ENCODE data around the gene PON2. TPM values are rescaled to one million over a fixed set of nuclear protein-coding genes. Genes with fewer than 3 reads are reported as not detected.

The PON2 gene
- total and polyA plus RNA-seq, 2 of the 13 experiments (the other 11 are each of a cell fraction or from before 2014, with no cell fraction given) = 202 to 217 TPM

DNA sequence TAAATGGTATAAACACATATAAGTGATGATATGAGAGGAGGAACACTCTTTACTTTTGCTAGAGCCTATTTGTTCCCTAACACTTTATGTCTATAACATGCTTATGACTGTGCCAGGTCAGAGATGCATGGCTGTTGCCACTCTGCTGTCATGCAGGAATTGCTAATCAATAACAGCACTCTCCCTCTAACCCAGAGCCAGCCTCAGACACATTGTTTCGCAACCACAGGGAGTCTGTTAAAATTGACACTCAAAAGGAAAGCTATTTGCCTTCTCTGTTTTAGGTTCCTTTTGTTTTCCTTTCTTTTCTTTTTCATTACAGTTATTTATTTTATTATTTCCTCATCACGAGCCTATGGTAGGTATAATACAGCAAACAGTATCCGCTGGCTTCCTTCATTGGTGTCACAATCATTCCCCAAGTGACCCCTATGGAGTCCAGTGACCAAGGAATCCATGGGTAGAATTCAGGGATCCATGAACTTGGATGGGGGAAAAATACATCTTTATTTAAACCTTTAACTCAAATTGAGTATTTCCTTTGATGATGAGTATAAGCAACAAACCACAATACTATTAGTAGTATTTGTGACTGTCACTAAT, 6.8 kb downstream of the PON2 start (continued):
- no peak for TF ChIP-seq RAD51 (IDR thresholded peaks at IDR 0.05; ENCODE audit: borderline replicate concordance)
- TF ChIP-seq, protein P1, sequence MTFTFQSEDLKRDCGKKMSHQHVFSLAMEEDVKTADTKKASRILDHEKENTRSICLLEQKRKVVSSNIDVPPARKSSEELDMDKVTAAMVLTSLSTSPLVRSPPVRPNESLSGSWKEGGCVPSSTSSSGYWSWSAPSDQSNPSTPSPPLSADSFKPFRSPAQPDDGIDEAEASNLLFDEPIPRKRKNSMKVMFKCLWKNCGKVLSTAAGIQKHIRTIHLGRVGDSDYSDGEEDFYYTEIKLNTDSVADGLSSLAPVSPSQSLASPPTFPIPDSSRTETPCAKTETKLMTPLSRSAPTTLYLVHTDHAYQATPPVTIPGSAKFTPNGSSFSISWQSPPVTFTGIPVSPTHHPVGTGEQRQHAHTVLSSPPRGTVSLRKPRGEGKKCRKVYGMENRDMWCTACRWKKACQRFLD (CRISPR knock-in tag; IDR thresholded peaks at IDR 0.05; ENCODE audit: borderline replicate concordance) = no peak
- peak; percentile 86 for TF ChIP-seq ONECUT2 (CRISPR knock-in tag; IDR thresholded peaks at IDR 0.05)
- no peak for TF ChIP-seq GFI1 (CRISPR knock-in tag; IDR thresholded peaks at IDR 0.05; ENCODE audit: borderline replicate concordance)
- TF ChIP-seq ZMYM3 (CRISPR knock-in tag; IDR thresholded peaks at IDR 0.05) = peak; percentile 55; the same call in 1 of the 2 replicates
- TF ChIP-seq THAP11 (CRISPR knock-in tag; IDR thresholded peaks at IDR 0.05) = 0 out of 2 replicates have a peak, but pooled peaks have one; percentile 26
- TF ChIP-seq BCL6 (CRISPR knock-in tag; IDR thresholded peaks at IDR 0.05) = peak; percentile 54
- TF ChIP-seq, protein P2, sequence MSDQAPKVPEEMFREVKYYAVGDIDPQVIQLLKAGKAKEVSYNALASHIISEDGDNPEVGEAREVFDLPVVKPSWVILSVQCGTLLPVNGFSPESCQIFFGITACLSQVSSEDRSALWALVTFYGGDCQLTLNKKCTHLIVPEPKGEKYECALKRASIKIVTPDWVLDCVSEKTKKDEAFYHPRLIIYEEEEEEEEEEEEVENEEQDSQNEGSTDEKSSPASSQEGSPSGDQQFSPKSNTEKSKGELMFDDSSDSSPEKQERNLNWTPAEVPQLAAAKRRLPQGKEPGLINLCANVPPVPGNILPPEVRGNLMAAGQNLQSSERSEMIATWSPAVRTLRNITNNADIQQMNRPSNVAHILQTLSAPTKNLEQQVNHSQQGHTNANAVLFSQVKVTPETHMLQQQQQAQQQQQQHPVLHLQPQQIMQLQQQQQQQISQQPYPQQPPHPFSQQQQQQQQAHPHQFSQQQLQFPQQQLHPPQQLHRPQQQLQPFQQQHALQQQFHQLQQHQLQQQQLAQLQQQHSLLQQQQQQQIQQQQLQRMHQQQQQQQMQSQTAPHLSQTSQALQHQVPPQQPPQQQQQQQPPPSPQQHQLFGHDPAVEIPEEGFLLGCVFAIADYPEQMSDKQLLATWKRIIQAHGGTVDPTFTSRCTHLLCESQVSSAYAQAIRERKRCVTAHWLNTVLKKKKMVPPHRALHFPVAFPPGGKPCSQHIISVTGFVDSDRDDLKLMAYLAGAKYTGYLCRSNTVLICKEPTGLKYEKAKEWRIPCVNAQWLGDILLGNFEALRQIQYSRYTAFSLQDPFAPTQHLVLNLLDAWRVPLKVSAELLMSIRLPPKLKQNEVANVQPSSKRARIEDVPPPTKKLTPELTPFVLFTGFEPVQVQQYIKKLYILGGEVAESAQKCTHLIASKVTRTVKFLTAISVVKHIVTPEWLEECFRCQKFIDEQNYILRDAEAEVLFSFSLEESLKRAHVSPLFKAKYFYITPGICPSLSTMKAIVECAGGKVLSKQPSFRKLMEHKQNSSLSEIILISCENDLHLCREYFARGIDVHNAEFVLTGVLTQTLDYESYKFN (CRISPR knock-in tag; conservative IDR thresholded peaks at IDR 0.05) = 0 out of 2 replicates have a peak, but pooled peaks have one; percentile 38
- TF ChIP-seq ZNF331 (CRISPR knock-in tag; IDR thresholded peaks at IDR 0.05) = peak; percentile 74; the same call in 1 of the 2 replicates
- TF ChIP-seq, protein P3, sequence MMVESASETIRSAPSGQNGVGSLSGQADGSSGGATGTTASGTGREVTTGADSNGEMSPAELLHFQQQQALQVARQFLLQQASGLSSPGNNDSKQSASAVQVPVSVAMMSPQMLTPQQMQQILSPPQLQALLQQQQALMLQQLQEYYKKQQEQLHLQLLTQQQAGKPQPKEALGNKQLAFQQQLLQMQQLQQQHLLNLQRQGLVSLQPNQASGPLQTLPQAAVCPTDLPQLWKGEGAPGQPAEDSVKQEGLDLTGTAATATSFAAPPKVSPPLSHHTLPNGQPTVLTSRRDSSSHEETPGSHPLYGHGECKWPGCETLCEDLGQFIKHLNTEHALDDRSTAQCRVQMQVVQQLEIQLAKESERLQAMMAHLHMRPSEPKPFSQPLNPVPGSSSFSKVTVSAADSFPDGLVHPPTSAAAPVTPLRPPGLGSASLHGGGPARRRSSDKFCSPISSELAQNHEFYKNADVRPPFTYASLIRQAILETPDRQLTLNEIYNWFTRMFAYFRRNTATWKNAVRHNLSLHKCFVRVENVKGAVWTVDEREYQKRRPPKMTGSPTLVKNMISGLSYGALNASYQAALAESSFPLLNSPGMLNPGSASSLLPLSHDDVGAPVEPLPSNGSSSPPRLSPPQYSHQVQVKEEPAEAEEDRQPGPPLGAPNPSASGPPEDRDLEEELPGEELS (CRISPR knock-in tag; IDR thresholded peaks at IDR 0.05) = 0 out of 2 replicates have a peak, but pooled peaks have one; percentile 35
- TF ChIP-seq FOXA3 (CRISPR knock-in tag; IDR thresholded peaks at IDR 0.05) = peak; percentile 52; the same call in 1 of the 2 replicates
- TF ChIP-seq, protein P4, sequence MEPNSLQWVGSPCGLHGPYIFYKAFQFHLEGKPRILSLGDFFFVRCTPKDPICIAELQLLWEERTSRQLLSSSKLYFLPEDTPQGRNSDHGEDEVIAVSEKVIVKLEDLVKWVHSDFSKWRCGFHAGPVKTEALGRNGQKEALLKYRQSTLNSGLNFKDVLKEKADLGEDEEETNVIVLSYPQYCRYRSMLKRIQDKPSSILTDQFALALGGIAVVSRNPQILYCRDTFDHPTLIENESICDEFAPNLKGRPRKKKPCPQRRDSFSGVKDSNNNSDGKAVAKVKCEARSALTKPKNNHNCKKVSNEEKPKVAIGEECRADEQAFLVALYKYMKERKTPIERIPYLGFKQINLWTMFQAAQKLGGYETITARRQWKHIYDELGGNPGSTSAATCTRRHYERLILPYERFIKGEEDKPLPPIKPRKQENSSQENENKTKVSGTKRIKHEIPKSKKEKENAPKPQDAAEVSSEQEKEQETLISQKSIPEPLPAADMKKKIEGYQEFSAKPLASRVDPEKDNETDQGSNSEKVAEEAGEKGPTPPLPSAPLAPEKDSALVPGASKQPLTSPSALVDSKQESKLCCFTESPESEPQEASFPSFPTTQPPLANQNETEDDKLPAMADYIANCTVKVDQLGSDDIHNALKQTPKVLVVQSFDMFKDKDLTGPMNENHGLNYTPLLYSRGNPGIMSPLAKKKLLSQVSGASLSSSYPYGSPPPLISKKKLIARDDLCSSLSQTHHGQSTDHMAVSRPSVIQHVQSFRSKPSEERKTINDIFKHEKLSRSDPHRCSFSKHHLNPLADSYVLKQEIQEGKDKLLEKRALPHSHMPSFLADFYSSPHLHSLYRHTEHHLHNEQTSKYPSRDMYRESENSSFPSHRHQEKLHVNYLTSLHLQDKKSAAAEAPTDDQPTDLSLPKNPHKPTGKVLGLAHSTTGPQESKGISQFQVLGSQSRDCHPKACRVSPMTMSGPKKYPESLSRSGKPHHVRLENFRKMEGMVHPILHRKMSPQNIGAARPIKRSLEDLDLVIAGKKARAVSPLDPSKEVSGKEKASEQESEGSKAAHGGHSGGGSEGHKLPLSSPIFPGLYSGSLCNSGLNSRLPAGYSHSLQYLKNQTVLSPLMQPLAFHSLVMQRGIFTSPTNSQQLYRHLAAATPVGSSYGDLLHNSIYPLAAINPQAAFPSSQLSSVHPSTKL (CRISPR knock-in tag; IDR thresholded peaks at IDR 0.05) = peak; percentile 79
- TF ChIP-seq FOXJ3 (CRISPR knock-in tag; IDR thresholded peaks at IDR 0.05; ENCODE audit: borderline replicate concordance) = peak; percentile 35; the same call in 1 of the 2 replicates
- TF ChIP-seq ZNF788 (CRISPR knock-in tag; IDR thresholded peaks at IDR 0.05; ENCODE audit: borderline replicate concordance) = no peak
- TF ChIP-seq, protein P5, sequence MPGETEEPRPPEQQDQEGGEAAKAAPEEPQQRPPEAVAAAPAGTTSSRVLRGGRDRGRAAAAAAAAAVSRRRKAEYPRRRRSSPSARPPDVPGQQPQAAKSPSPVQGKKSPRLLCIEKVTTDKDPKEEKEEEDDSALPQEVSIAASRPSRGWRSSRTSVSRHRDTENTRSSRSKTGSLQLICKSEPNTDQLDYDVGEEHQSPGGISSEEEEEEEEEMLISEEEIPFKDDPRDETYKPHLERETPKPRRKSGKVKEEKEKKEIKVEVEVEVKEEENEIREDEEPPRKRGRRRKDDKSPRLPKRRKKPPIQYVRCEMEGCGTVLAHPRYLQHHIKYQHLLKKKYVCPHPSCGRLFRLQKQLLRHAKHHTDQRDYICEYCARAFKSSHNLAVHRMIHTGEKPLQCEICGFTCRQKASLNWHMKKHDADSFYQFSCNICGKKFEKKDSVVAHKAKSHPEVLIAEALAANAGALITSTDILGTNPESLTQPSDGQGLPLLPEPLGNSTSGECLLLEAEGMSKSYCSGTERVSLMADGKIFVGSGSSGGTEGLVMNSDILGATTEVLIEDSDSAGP (CRISPR knock-in tag; IDR thresholded peaks at IDR 0.05; ENCODE audit: borderline replicate concordance) = no peak

Measured in HepG2 (cell line).